HG02623 (cell line): Measurements from ENCODE around the gene SH3RF2.
"Not testable (repeated sequence)": the region's sequence is repeated elsewhere in the genome, so short reads cannot be mapped to it uniquely, and the experiment has no call there.

Source experiments
- ATAC-seq: cut with Tn5 transposase; IDR thresholded peaks from one replicate; pipeline ENCODE4 v1.9.1; 2021; ENCODE audit warnings: moderate library complexity; ENCODE audit not compliant: unreplicated experiment

SH3RF2 gene

DNA sequence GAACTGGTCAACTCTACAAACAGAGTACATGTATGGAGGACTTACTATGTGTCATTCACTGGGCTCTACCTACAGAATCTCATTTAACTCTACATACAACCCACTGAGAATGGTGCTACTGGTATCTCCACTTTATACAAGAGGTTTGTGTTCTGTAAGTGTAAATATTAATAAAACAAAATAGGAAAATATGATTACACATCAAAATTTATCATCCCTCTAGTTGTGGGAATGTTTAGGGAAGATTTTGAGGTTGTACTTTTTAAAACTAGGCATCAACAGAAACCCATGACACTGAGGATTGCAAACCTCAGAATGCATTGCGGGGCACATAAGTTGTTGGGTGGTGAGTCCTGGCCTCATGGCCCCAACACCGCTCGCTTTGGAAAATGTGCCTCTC, 11.7 kb downstream of the SH3RF2 start:
- ATAC-seq = no peak

DNA sequence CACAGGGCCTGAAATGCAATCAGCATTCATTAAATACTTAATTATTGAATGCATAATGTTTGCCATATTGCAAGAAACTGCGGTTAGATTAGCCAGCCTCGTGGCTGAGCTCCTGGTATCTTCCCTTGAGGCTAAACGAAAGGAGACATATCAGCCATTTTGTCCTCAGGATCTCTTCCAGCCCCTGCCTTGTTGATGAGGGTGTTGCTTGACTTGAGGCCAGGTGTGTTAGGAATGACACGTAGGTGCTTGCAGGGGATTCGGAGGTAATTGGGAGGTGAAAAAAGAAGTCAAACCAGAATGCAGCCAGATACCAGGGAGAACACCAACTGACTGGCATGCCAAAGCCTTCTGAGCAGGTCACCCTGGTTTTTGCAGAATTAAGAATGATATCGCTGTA, 12.5 kb downstream of the SH3RF2 start:
- no peak for ATAC-seq

DNA sequence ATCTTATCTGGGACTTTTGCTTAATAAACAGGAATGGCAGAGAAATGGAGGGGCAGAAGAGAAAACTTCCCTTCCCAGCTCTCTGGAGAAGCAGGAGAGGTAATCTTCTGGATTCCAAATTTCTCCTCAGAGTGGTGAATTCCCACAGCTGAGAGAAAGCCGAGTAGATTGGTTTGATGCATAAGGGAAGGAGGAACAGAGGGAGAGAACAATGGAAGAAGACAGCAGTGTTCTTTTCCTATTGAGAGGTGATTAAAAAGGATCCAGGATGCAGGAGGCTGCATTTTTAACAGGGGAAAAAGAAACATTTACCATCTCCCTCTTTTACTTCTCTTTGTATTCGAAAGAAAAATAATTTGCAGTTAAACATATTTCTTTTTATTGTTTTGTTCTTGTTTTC, 13.1 kb downstream of the SH3RF2 start:
- ATAC-seq = no peak

DNA sequence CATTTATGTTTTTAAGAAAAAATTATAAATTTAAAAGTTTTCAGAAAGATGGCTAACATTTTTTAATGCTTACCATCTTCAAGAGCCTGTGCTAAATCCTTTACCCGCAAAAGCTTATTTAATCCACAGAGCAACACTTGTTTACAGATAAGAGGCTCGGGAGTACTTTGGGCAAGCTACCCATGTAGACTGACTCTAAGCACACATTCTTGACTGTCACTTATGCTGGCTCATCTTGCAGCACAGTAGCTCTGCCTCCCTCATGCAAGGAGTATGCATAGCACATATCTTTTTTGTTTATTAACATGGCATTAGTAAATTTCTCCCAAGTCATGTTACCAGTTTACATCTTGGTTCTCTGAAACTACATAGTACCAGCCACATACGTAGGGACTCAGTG, 14.7 kb downstream of the SH3RF2 start:
- ATAC-seq = no peak

DNA sequence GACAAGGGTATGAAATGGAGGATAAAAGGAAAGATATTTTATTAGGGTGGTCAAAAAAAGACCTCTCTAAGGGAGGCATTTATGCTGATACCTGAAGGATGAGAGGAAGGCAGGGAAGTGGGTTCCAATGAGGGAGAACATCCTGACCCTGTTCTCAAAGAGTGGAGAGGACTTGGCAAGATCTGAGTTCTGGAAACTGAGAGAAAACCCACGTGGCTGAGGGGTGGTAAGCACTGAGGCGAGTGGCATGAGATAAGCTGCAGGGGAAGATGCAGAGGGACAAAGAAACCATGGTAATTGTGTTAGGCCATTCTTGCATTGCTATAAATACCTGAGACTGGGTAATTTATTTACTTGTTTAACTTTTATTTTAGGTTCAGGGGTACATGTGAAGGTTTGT, 16.8 kb downstream of the SH3RF2 start:
- no peak for ATAC-seq

DNA sequence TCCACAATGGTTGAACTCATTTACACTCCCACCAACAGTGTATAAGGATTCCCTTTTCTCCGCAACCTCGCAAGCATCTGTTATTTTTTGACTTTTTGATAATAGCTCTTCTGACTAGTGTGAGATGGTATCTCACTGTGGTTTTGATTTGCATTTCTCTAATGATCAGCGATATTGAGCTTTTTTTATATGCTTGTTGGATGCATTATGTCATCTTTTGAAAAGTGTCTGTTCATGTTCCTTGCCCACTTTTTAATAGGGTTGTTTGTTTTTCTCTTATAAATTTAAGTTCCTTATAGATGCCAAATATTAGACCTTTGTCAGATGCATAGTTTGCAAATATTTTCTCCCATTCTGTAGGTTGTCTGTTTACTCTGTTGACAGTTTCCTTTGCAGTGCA, 17.8 kb downstream of the SH3RF2 start:
- ATAC-seq = not testable (repeated sequence)

DNA sequence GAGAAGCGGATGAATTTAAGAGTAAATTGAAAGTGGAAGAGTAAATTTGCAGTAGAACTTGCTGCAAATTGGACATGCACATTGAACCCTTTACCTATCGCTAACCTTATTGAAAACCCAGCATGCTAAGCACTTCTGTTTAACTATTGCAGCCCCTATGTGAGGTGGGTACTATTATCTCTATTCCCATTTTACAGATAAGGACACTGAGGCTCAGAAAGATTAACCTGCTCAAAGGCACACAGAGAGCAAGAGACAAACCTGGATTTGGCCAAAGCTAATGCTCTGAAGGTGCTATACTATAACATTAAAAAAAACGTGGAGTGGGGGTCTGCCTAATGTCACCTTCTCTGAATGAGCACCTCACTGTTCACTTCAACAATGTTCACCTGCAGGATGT, 21.0 kb downstream of the SH3RF2 start:
- ATAC-seq = no peak

DNA sequence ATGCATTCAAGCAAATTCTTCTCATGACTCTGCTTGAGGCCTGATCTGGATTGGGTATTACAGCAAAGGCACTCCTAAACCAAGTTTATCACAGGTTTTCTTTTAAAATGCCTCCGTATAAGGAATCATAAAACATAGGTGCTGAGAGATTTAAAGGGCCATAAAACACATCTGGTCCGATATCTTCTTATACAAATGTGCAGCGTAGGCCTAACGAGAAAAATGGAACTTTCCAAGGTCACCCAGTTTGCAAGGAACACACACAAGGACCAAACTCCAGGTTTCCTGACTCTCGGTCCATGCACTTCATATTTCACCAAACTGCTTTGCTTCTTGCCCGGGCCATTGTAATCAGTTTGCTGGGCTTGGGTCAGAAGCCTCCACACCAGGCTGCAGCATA, 22.1 kb downstream of the SH3RF2 start:
- no peak for ATAC-seq

DNA sequence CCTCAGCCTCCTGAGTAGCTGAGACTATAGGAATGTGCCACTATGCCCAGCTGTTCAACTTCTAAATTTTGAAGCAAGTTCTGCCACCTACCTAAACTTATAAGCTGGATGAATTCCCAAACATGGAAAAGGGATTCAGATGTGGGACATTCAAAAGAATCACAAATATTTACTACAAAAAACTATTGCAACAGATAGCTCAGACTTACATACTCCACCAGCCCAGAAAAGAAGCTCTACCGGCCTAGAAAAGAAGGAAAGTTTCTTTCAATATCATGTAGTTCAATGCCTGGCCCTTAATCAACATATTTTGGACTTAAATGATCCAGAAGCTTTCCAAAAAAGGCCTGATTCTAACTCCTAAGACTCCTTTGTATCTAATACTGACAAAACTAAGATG, 23.8 kb downstream of the SH3RF2 start:
- ATAC-seq = no peak

DNA sequence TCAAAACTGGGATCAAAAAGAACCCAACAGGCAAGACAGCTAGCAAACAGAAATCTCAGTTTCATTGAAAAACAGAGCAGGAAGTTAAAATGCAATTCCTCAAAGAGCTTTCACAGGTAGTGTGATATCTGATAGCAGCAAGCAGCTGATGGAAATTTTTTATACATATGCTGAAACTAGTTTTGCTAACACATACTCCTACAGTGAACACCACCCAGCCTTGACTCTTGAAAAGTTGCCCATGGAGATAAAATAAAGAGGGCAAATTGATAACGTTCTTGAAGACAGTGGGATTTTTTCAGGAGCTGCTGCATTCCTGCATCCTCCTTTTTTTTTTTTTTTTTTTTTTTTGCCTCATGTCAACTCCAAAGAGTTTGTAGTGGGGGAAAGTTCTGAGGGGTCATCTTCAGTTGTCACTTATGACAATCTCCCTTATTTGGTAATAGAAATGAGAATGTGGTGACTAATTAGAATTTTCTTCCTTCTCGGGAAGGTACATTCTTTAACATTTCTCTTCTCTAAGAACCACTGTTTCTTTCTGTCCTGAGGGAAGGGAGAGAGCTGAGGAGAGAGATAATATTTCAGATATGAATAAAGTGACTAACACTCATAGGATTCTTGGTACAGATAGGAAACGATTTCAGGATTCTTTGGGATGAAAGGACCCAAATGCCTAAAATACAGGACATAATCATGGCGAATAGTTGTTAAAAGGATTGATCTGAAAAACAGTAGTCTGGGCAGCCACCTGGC, 24.6 kb downstream of the SH3RF2 start:
- no peak for ATAC-seq

DNA sequence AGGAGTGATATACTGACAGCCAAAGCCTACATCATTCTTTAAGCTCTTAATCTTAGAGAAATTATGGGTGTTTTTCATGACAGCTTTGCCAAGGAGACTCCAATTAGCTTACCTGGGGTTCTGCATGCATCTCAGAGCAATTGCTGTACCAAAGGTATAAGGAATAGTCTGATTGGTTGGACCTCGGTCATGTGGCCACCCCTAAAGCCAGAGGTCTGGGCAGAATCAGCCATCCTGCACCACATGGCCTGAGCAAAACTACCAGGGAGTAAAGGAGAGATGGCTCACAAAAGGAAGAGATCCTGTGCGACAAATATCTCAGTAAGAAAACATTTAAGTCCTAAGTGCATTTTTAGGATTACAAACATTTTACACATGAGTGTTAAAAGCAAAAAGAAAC, 25.6 kb downstream of the SH3RF2 start:
- no peak for ATAC-seq

DNA sequence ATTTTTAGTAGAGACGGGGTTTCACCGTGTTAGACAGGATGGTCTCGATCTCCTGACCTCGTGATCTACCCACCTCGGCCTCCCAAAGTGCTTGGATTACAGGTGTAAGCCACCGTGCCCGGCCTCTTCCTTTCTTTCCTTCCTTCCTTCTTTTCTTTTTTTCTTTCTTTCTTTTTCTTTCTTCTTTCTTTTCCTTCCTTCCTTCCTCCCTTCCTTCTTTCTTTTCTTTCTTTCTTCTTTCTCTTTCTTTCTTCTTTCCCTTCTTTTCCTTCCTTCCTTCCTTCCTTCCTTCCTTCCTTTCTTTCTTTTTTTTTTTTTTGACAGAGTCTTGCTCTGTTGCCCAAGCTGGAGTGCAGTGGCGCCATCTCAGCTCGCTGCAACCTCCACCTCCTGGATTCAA, 27.6 kb downstream of the SH3RF2 start:
- ATAC-seq = not testable (repeated sequence)

DNA sequence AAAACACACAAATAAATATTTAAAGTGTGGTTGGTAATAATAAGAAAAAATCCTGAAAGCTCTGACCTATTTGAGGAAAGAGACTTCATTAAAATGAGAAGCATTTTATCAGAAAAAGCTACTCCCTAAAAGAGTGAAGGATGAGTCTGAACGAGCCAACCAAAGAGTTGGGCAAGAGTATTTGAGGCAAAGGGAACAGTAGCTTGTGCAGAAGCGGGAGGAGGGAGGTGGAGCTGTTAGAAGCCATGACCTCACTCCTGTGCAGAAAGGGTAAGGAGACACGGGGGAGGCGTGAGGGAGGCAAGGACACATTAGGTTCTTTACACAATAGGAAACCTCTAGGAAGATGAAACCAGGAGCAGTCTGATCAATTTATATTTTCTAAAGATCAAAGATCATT, 29.4 kb downstream of the SH3RF2 start:
- no peak for ATAC-seq

DNA sequence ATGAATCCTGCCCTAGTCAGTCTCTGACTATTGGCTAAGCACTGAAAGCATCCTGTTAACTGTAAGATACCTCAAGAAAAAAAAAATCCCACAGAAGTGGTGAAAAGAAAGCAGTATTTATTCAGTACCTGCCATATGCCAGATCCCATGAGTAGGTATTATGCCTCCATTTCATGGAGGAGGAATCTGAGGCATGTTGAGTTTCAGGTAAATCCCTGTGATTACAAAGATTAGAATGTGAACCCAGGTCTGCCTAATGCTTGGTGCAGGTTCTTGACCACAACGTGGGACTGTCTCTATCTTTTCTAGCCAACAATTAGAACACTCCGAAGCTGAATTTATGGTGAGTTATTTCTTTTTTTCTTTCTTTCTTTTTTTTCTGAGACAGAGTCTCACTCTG, 30.9 kb downstream of the SH3RF2 start:
- ATAC-seq = no peak

DNA sequence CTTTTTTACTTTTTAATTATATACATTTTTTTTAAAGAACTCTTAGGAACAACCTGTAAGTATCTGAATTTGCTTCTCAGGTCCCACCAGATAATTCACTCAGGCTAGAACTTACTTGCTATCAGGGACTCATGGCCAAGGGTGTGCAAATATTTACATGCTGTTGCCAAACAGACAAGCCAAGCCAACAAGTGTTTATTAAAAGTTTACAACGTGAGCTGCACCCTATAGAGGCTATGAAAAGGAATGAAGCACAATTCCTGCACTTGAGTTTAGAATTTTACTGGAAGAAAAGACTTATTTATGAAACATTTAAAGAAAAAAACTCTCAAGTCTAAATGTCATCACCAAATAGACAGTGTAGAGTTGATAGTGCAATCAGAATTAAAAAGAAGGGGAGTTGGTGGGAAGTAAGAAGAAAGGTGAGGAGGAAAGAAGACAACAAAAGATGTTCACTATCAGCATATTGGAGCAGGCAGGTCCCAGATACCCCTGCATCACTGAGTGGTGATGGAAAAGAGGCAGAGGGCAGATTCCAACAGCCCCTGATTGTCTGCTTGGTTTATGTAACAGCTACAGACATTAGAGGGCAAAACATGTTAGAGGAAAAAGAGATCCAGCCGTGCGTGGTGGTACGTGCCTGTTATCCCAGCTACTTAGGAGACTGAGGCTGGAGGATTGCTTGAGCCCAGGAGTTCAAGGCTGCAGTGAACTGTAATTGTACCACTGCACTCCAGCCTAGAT, 32.8 kb downstream of the SH3RF2 start:
- ATAC-seq = no peak

DNA sequence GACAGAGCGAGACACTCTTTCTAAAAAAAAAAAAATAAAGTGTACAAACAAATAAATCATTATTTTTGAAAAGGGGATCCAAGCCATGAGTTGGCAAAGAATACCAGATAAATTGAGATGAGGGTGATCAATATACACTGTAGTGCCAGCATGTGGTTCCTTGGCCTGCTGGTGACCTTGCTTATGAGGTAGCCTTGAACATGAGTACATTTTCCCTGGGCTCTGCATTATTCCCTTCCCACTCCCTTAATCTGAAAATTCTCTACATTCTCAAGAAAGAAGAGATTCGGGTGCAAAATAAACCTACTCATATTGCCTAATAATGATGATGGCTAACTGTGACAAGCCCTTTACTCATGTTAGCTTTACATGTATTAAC, 33.3 kb downstream of the SH3RF2 start:
- no peak for ATAC-seq

DNA sequence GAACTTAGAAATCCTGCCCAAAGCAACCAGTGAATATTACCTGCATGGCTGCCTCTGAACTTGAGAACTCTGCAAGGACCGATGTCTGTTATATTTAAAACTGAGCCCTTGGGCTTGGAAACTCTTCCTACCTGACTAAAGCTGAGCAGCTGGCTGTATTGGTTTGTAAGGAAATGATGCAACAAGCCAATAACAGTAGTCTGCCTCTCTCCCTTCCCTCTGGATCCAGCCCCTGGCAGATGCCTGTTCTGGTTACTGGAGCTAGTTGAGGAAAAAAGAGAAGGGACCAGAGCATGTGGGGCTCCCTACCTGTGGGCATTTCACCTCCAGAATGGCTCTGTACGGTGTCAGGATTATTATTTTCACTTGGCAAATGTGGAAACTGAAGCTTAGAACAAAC, 34.7 kb downstream of the SH3RF2 start:
- no peak for ATAC-seq

DNA sequence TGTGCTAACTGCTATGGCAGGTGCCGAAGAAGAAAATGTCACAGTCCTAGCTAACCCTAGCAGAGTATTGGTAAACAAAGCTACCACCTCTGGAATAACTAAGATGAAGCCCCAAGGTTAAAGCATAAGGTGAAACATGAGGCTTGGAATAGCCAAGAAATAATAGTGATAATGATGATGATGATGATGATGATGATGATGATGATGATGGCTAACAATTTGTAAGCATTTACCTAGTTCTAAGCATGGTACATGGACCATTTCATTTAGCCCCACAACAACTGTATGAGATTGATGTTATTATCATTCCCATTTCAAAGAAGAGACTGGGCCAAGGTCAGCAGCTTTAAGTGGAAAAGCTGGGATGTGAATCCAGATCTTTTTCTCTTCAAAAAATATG, 35.3 kb downstream of the SH3RF2 start:
- ATAC-seq = no peak

DNA sequence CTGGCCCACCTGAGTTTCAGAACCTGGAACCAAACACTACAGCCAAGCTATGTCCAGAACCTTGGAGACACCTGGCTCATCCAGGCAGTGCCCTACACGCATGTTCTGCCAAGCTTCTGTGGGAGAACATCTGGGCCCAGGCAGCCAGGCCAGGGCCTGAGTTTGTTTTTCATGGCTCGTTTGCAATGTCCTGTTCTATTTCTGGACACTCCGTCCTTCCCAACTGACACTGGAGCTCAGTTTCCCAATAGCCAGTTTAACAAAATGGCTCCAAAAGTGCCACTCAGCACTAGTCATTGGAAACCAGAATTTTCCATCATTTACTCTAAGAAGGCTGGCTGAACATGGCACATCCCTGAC, 38.6 kb downstream of the SH3RF2 start:
- ATAC-seq = no peak

DNA sequence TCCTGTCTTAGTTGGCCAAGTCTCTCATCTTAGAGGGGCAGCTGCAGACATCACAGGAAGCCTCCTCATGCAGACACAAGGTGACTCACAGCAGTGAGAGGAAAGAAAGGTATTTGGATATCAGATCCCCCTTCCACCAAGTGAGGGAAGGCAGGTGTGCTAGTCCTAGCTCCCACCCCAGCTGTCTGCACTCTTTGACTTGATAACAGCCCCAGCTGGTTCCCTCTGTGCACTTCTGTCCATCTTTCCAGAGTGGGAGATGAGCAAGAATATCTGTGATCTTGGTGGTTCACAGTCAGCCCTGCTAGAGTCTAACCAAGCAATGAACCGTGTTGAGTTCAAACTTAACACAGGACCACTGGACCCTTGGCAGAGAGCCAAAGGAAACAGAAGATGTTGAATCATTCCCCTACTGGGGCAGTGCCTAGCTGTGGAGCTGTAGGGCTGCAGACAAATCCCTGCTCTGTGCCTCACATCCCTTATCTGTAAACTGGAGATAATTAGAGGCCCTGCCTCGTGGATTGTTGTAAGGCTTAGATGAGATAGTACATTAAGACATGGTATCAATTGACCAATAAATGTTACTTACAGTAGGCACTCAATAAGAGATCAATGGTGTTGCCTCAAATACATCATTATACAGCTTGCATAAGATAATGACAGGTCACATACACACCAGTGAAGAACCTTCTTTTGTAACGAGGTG, 39.1 kb downstream of the SH3RF2 start:
- peak; percentile 33 for ATAC-seq

DNA sequence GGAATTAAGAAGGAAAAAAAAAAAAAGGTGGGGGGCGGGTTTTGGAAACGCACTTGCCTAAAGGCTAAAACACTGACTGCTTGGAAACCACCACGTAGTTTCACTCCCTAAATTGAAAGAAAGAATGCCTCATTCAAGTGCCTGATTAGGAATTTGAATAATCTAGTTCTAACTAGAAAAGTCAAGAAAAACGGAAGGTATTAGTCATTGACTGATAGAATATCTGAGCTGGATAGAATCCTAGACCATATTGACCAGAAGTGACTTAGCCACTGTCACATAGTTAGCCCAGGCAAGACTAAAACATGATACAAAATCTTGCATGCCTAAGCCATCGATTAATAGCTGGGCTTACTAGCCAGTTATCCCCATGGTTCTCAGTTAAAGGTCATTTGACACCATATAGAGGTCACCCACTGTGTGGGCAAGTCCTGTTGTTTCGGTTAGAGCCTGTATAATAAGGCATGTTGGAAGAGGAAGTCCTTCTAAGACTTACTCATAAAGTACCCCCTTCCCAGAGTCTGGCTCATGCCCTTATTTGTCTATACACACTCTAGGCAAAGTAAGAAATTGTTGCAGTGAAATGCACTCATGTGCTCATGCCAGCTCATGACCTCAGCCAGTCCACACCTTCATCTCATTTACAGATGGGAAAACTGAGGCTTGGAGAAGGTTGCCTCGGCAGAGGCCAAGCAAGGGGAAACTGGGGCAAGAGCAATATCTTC, 40.2 kb downstream of the SH3RF2 start:
- ATAC-seq = peak; percentile 56

DNA sequence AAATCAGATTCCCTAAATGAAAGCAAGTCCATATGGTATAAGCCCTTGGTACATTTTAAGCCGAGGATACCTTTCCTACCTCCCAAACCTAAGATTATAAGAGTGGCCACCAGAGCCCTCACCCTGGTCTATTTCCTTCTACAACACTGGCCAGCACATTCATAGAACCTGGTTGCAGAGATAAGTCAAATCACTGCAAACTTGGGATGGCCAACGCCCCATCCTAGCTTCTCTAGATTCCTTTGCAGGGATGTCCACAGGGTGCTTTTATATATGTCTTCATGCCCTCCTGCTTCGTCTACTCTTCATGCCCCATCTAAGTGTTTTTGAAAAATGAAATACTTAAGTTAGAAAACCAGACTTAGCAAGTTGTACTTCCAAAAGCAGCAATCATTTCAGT, 41.8 kb downstream of the SH3RF2 start:
- ATAC-seq = no peak
